DMS79 treated with DMSO at 0.1 percent for 48 hours (cell line): ENCODE data around the gene OR10K1.
"Not testable (repeated sequence)": the region's sequence is repeated elsewhere in the genome, so short reads cannot be mapped to it uniquely, and the experiment has no call there.

Source experiments
- DNase-seq: peaks from one replicate; lab custom pipeline; 2025; lab: John Stamatoyannopoulos, UW

Gene OR10K1, protein sequence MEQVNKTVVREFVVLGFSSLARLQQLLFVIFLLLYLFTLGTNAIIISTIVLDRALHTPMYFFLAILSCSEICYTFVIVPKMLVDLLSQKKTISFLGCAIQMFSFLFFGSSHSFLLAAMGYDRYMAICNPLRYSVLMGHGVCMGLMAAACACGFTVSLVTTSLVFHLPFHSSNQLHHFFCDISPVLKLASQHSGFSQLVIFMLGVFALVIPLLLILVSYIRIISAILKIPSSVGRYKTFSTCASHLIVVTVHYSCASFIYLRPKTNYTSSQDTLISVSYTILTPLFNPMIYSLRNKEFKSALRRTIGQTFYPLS

DNA sequence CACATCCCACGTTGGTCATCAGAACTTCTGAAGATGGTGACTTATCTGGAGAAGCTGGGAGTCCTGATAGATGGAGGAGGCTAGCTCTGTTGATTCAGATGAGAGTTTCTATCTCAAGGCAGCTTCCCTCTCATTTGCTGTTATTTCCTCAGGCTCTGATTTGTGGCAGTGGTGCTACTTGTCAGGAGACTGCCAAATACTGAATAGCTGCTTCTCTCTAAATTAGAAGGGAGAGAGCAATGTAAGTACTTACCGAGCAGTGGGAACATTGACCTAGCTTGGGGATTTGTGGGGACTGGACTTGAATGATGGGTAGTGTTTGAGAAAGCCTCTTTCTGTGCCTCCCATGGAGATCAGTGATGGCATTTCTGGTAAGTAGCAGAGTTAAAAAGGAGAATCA is at the start of gene OR10K1:
Gene OR10K1, plus strand, starts transcription at position 301 of the 400 bp plus-strand sequence. CDS start 3,728 bp downstream, outside the sequence.
- no peak for DNase-seq

DNA sequence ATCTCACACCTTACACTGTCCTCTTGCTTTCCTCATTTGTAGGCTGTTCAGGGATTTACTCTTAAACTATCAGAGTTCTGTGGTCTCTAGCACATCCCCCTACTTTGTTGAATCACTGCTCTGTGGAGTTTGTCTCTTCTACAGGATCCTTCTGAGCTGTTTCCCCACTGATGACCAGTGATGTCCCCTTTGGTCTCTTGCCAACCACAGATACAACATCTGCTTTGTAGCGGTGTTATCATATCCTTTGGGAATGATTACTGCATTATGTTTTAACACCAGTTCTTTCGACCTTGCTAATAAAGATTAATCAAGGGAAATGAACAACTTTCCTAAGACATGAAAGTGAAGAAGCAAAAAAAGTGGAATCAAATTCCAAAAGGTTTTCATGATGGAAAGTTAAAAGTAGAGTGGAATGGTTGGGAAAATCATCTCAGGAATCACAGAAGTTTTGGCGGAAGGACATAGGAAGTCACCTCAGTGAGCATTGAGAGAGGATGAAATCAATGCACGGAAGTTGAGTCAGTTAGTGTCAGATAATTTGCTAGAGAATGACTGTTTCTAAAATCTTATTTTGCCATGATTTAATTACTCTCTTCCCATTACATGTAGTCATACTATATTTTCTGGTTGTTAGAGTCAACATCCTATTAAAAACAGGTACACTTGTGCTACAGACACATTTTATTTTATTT is 46.8 kb upstream of the OR10K1 start:
- DNase-seq, result no peak

DNA sequence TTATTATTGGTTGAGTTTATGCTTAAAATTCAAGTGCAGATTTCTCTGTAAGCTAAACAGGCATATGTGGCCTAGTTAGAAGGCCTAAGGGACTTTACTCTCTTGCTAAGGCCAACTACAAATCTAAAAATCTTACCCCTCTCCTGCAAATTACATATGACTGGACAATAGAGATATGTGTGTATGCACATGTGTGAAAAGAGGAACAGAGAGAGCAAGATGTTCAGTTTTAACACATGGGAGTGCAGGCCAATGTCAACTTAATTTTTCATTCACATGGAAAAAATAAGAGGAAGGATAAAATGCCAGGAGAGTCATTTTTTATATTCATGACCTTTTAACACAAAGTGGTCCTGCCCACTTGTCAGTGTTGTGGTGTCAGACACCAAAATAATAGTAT is 44.0 kb upstream of the OR10K1 start:
- no peak for DNase-seq

DNA sequence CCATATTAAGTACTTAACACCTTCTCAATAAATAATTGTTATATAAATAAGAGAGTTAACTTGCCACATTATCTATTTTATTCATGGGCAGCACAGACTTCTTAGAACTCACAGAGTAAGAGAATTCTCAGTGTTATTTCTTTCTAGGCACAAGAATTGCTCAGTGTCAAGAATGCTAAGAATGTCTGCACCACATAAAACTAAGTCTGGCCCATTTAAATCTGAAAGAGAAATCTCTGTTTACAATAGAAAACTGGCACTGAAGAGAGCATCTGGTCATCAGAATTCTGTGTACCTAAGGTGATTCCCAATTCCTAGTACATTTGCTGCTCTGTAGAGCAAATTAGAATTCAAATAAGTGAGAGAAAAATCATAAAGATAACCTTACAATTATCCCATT is 39.4 kb upstream of the OR10K1 start:
- no peak for DNase-seq

DNA sequence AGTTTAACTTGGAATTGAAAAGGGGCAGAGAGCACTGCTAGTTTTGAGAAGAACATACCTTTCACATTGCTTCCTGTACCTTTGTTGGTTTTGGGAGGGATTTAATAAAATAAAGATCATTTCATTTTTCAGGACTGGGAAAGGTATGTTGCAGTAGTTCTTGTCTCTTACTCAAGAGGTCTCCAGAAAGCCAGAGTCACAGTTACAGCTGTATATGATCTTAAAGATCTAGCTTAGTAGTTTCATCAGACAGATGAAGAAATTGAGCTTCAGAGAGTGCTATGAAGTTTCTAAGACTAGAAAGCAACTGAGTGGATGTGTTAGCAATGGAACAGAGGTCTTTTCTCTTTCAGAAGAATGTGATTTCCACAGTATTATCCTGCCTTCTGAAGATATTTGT is 36.6 kb upstream of the OR10K1 start:
- no peak for DNase-seq

DNA sequence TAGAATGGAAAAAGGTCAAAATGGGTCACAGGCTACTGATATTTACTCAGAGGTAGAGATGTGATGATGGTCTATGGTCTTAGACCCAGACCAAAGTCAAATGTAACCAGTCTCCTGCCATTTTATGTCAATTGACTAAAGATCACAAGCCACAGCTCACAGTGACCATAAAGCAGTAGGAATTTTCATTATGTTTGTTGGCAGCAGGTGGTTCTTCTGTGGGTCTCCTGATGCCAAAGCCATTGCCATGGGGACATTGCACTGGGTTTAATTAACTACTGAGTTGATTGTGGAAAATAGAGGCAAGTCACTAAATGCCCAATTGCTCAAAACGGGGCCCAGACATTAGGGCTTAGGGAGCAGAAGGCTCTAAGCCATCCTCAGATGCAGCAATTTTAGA is 35.5 kb upstream of the OR10K1 start, which contains the start of gene OR10K2:
Gene OR10K2, minus strand, starts transcription at position 101 of the 400 bp plus-strand sequence. CDS start 5,371 bp downstream, outside the sequence.
- no peak for DNase-seq

DNA sequence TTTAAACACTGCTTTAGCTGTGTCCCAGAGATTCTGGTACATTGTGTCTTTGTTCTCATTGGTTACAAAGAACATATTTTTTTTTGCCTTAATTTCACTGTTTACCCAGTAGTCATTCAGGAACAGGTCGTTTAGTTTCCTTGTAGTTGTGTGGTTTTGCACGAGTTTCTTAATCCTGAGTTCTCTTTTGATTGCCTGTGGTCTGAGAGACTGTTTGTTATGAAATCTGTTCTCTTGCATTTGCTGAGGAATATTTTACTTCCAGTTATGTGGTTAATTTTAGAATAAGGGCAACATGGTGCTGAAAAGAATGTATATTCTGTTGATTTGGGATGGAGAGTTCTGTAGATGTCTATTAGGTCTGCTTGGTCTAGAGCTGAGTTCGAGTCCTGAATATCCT is 31.5 kb upstream of the OR10K1 start:
- not testable (repeated sequence) for DNase-seq

DNA sequence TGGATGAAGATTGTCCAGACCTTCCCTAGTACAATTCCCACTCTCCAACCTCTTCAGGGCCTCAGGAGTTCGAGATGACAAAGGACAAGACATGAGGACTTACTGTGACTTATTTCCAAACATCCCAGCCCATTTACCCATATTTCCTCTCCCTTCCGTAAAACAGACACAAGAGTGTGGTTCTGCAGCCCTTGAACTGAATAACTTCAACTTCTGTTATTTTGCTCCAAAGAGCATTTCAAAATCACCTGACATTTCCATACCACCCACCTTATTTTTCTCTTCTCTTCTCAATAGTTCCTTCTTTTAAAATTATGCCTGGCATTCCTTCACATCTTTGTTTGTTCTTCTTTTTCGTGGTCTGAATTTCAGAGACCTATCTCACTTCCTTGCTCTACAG is 26.9 kb upstream of the OR10K1 start:
- no peak for DNase-seq

DNA sequence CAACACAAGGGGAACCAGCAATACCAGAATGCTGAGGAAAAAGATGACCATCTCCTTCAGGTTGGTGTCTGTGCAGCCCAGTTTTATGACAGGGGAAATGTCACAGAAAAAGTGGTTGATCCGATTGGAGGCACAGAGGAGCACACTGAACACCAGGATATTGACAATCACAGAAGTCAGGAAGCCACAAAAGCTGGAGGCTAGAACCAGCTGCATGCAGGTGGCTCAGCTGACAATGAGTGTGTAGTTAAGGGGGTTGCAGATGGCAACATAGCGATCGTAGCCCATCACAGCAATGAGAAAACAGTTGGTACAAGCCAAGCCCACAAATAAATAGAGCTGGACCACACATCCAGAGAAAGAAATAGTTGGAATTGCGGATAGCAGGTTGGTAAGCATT is 16.3 kb upstream of the OR10K1 start:
- no peak for DNase-seq

DNA sequence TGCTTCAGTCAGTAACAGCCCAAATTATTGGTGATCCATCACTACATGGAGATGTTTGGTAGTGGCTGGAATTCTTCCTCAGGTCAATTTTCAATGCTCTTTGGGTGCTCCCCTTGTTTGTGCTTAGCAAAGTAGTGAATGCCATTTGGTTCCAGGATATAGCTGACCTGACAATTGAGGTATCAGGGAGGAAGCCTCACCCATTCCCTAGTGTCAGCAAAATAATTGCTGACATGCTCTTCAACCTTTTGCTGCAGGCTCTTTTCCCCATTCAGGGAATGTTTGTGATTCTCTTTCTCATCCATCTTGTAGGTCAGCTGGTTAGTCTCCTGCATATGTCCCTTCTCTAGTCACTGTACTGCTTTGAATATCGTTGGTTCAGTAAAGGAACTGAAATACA is 7.1 kb upstream of the OR10K1 start:
- no peak for DNase-seq

DNA sequence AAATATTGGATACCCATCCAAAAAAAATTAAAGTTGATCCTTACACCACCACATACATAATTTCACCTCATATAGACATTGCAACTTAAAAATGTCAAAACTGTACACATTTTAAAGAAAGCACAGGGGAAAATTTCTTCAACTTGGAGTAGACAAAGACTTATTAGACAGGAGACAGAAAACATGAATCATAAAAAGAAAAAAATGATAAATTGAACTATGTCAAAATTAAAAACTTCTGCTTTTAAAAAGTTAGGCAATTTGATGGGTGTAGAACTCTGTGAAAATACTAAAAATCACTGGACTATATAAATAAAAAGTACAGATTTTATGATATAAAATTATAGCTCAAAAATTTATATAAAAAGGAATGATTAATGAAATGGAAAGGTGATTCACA is 4.4 kb upstream of the OR10K1 start:
- DNase-seq, result no peak

DNA sequence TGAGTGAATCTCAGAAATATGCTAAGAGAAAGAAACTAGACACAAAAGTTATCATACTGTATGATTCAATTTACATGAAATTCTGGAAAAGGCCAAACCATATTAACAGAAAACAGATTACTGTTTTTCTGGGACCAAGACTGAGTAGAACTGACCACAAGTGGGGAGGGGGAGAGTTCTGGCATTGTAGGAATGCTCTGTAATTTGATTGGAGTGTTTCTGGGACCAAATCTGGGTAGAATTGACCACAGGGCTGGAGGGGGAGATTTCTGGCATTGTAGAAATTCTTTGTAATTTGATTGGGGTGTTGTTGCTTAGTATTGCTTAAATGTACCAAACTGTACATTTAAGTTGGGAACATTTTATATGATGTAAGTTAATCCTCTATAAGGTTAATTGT is 3.4 kb upstream of the OR10K1 start:
- no peak for DNase-seq

DNA sequence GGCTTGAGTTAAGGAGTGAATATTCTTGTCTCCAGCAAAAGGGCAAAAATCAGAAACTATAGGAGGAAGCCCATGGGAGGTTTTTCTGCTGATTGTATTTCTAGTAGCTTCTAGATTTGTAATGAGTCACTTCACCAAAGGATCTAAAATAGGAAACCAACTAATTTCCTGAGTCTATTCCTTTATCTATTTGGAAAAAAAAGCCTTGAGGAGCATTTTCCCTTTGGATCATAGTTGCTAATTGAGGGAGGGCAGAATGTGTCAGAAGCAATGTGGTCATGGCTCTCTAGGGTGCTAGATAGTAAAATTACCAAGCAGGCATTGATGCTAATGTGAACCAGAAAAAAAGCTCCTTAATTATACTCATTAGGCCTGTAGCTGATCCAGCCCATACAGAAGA is 10.3 kb downstream of the OR10K1 start, which contains the start of gene OR10R2:
Gene OR10R2, plus strand, starts transcription at position 301 of the 400 bp plus-strand sequence. CDS start 106 bp downstream, outside the sequence.
- DNase-seq, result no peak

DNA sequence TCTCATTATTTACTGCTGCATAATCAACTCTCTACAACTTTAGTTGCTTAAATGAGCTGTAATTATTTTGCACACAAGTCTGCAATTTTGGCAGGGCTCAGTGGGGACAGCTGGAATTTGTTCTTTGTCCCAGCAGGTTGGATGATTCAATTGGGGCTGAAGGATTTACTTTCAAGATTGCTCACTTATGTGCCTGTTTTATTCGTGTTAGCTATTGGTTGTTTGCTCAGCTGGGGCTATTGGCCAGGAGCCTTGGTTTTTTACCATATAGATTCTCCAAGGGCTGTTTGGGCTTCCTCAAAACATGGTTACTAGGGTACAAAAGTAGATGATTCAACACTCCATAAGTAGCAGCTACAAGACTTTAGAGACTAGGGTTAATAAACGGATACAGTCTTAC is 23.8 kb downstream of the OR10K1 start:
- DNase-seq, result no peak

DNA sequence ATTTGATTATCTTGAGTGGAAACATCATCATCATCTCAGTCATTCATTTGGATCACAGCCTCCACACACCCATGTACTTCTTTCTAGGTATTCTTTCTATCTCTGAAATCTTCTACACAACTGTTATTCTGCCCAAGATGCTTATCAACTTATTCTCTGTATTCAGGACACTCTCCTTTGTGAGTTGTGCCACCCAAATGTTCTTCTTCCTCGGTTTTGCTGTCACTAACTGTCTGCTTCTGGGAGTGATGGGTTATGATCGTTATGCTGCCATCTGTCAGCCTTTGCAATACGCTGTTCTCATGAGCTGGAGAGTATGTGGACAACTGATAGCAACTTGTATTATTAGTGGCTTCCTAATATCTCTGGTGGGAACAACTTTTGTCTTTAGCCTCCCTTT is 29.7 kb downstream of the OR10K1 start:
- DNase-seq, result no peak

DNA sequence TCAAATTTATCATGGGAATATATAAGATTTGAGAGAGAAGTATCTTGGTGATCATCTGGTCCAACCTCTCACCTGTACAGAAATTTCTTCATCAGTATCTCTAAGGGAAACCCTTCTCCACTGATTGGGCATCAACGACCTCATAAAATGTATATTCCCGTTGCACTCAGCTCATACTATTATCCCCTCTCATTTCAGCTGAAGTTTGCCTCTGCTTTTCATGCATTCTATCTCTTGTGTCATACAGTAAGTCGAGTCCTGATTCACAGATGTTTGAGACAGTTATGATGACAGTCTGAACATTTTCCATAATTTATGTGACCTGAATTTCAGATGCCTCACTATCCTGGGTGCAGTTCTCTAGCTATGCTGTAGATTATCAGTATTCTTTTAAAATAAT is 31.4 kb downstream of the OR10K1 start:
- DNase-seq, result no peak

DNA sequence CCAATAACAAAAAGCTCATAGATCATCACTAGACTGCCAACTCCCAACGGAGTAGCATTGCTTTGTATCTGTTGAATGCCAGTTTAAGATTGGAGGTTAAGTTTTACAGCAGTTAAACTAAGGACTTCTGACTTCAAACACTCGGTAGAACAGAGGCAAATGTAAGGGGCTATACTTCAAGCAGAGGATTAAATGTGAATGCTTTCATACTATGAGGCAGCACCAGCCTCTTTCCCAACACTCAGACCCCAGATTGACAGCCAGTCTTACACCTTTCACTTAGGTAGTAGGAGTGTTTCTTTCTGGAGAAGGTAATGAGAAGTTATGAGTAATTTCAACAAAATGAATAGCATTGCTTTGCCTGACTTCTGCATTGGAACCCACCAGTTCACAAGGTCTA is 33.2 kb downstream of the OR10K1 start:
- no peak for DNase-seq

DNA sequence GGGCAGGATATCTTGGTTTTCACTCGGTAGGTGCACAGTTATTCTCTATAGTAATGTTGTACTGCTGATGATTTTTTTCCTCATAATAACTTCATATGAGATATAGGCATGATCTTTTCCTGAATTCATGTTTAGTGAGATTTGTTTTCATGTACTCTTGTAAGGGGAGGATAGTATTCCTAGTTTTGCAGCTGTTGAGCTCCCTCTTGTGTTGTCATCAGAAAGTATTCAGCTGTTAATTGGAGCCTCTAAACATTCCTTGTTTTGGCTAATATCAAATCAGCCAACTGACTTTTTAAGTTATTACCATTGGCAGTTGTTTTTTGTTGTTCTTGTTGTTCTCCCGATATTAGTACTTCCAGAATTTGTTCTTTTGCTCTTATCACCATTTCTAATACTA is 34.7 kb downstream of the OR10K1 start:
- no peak for DNase-seq

DNA sequence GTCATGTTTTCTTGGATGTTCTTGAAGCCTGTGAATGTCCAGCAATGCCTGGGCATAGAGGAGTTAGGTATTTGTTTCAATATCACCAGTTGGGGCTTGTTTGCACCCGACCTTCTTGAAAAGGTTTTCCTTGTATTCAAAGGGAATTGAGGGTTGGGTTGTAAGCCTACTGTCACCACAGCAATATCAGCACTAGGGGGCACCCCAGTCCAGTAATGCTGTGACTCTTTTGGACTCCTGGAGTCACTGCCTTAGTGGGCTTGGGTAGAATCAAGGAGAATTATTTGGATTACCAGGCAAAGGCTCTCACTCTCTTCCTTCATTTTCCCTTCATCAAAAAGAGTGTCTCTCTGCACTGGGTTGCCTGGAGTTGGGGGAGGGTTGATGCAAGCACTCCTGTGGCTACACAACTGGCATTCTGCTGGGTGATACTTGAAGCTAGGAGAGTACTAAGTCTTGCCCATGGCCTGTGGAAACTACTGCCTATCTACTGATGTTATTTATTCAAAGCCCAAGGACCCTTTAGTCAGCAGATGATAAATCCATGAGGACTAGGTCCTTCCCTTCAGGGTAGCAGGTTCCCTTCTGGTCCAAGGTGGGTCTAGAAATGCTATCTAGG is 44.8 kb downstream of the OR10K1 start:
- no peak for DNase-seq

DNA sequence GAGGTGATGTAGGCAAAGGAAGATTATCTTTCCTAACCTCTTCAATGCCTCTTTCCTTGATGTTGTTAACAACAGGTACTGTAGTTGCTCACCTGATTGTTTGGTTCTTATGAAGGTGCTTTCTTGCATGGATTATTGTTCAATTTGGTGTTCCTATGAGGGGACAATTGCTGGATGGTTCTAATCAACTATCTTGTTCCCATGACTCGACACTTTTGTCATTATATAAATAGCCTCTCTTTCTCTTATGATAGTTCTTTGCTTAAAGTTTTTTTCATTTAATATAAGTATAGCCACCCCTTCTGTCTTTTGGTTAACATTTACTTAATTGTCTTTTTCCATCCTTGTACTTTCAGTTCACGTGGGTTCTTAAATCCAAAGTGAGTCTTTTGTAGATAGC is 45.9 kb downstream of the OR10K1 start:
- DNase-seq, result no peak

DNA sequence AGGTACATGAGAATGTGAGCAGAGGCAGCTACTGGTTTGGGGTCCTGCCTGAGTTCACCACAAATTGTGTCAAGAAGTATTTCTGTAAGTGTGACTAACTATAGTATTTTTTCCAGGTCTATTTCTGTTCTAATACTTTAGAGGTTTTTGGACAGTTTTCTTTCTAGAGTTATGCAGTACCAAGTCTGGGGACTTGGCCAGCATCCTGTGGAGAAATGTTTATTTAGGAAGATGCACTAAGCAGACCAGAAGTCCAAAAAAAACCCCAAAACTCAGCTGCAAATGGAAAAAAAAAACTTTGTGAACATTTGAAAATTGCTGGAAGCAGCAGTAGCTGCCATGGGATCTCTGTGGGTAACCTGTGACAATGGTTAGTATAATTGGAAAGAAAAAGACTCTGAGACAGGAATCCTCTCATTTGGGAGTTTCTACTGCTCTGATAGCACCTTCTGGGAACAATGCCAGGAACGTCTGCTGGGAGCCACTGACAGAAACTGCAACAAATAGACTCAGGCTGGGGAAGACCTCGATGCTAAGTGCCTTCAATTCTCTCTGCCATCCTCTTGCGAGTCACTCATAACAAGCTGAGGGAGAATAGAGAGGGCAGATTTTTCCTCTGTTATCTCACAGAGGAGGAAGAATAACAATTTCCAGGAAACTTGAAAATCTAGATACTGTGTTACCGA is 48.0 kb downstream of the OR10K1 start:
- DNase-seq, result no peak

DNA sequence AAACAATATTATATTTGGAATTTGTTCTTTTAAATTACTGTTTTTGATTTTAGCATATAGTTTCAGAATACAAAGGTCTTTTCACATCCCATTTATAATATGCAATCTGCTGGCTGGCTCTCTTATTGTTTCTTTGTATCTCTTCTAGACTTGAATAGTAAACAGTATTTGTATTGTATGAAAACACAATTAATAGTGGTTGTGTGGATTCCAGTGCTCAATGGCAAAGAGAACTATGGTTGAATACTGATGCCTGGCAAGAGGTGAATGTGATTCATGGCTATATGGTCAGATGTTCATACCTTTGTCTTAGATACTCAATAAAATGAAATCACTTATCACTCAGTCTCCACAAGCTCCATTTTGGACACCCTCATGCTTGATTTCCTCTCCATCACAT is 55.3 kb downstream of the OR10K1 start:
- DNase-seq, result no peak
